K562 (cell line): Measurements from ENCODE around the gene ZNF582. TPM values are rescaled to one million over a fixed set of nuclear protein-coding genes. Genes with fewer than 3 reads are reported as not detected.

Experiments used
- CBX3 ChIP-seq, 2 experiments: IDR thresholded peaks; 1 replicate in 1 of 2; 2 replicates in 1 of 2; pipeline ENCODE4 v1.6.1; 2012; ENCODE audit warnings: inconsistent platforms in 2 of 2, low read length in 2 of 2, borderline replicate concordance in 1 of 2, control low read depth in 1 of 2
- ILK ChIP-seq: fragments of 450-650 bp; IDR thresholded peaks from 2 replicates; pipeline ENCODE4 v1.6.1; 2016; ENCODE audit warnings: missing genetic modification characterization, low read depth, mild to moderate bottlenecking, missing compliant biosample characterization, moderate library complexity, borderline replicate concordance
- KHSRP ChIP-seq: fragments of 450-650 bp; IDR thresholded peaks from 2 replicates; pipeline ENCODE4 v1.6.1; 2017
- MNT ChIP-seq, 2 experiments: fragments of 450-650 bp; conservative IDR thresholded peaks; 2 replicates each; pipeline ENCODE4 v1.6.1; 2017; ENCODE audit warnings: mild to moderate bottlenecking in 2 of 2, moderate library complexity in 2 of 2
- SMAD1 ChIP-seq: fragments of 150-350 bp; IDR thresholded peaks from 2 replicates; pipeline ENCODE4 v1.6.1; 2014; ENCODE audit warnings: low read length, low read depth; ENCODE audit not compliant: partially characterized antibody
- SMC3 ChIP-seq: conservative IDR thresholded peaks from 2 replicates; pipeline ENCODE4 v1.6.1; 2011; ENCODE audit warnings: low read depth, low read length, improper control_type of control experiment; ENCODE audit not compliant: insufficient read depth
- TCFL5 ChIP-seq: fragments of 250-450 bp; sonication (Bioruptor Pico); conservative IDR thresholded peaks from 2 replicates; pipeline ENCODE4 v1.6.1; 2021; ENCODE audit warnings: mild to moderate bottlenecking, moderate library complexity, matching md5 sums
- TRIM24 ChIP-seq, 2 experiments: fragments of 450-650 bp; IDR thresholded peaks; 2 replicates each; pipeline ENCODE4 v1.6.1; 2016
- polyA plus RNA-seq, 8 experiments: library from polyadenylated mRNA; depleted of rRNA in 4 of 8; stranded (reverse) in 5 of 8; unstranded in 3 of 8; fragments of >200 nt; fragmentation: Nextera tagmentation in 2 of 8; fragmentation: Illumina TruSeq in 1 of 8; extraction: Ambion mirVana in 2 of 8; extraction: Trizol in 1 of 8; gene quantifications; 2 replicates each; pipeline versions ENCODE4 v1.2.1 to v1.2.3, GENCODE V29; 2011 to 2014; ENCODE audit warnings: inconsistent platforms in 1 of 8, missing spikeins in 1 of 8
- total RNA-seq, 7 experiments: library from RNA; depleted of rRNA in 6 of 7; stranded (reverse); fragments of >200 nt in 6 of 7; fragmentation: Illumina TruSeq in 2 of 7; extraction: Trizol in 2 of 7; gene quantifications; 2 replicates each; pipeline versions ENCODE4 v1.2.1 to v1.2.3, GENCODE V29; 2011 to 2021; ENCODE audit warnings: low replicate concordance in 1 of 7
- TF ChIP-seq, protein P1 (sequence below), 2 experiments: fragments of 450-650 bp; formaldehyde crosslinking in 1 of 2; IDR thresholded peaks; 2 replicates each; pipeline versions ENCODE4 v1.4.0 to v1.6.1; 2014 to 2020; ENCODE audit warnings: mild to moderate bottlenecking in 2 of 2, borderline replicate concordance in 1 of 2, low read depth in 1 of 2
- TF ChIP-seq, protein P2 (sequence below): sonication (generic); formaldehyde crosslinking; IDR thresholded peaks from 2 replicates; pipeline ENCODE4 v1.8.1; 2023; ENCODE audit warnings: mild to moderate bottlenecking, missing genetic modification reagents
- TF ChIP-seq, protein P3 (sequence below): fragments of 450-650 bp; formaldehyde crosslinking; IDR thresholded peaks from 2 replicates; pipeline ENCODE4 v1.4.0; 2020; ENCODE audit warnings: mild to moderate bottlenecking, moderate library complexity

Gene ZNF582
- total and polyA plus RNA-seq, 9 of the 15 experiments (the other 6 are each of a cell fraction or from before 2014, with no cell fraction given): 0.72 to 3.3 (median 1.6) TPM

GRCh38 chr19:56350416-56351045 lies 42.8 kb downstream of the ZNF582 start (continued):
- TF ChIP-seq, protein P1, sequence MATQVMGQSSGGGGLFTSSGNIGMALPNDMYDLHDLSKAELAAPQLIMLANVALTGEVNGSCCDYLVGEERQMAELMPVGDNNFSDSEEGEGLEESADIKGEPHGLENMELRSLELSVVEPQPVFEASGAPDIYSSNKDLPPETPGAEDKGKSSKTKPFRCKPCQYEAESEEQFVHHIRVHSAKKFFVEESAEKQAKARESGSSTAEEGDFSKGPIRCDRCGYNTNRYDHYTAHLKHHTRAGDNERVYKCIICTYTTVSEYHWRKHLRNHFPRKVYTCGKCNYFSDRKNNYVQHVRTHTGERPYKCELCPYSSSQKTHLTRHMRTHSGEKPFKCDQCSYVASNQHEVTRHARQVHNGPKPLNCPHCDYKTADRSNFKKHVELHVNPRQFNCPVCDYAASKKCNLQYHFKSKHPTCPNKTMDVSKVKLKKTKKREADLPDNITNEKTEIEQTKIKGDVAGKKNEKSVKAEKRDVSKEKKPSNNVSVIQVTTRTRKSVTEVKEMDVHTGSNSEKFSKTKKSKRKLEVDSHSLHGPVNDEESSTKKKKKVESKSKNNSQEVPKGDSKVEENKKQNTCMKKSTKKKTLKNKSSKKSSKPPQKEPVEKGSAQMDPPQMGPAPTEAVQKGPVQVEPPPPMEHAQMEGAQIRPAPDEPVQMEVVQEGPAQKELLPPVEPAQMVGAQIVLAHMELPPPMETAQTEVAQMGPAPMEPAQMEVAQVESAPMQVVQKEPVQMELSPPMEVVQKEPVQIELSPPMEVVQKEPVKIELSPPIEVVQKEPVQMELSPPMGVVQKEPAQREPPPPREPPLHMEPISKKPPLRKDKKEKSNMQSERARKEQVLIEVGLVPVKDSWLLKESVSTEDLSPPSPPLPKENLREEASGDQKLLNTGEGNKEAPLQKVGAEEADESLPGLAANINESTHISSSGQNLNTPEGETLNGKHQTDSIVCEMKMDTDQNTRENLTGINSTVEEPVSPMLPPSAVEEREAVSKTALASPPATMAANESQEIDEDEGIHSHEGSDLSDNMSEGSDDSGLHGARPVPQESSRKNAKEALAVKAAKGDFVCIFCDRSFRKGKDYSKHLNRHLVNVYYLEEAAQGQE (IDR thresholded peaks at IDR 0.05; ENCODE audit: borderline replicate concordance): peak; percentile 65; the same call in 1 of the 2 replicates
- TF ChIP-seq, protein P1 (CRISPR knock-in tag; IDR thresholded peaks at IDR 0.05; ENCODE audit: low read depth): no peak
- peak in 1 of 2 experiments; percentile 77; a peak in 1 of 3 replicates for TF ChIP-seq CBX3 (IDR thresholded peaks at IDR 0.05; ENCODE audit: borderline replicate concordance in 1 of 2, low read length in 2 of 2)
- no peak for TF ChIP-seq SMAD1
- TF ChIP-seq, protein P2, sequence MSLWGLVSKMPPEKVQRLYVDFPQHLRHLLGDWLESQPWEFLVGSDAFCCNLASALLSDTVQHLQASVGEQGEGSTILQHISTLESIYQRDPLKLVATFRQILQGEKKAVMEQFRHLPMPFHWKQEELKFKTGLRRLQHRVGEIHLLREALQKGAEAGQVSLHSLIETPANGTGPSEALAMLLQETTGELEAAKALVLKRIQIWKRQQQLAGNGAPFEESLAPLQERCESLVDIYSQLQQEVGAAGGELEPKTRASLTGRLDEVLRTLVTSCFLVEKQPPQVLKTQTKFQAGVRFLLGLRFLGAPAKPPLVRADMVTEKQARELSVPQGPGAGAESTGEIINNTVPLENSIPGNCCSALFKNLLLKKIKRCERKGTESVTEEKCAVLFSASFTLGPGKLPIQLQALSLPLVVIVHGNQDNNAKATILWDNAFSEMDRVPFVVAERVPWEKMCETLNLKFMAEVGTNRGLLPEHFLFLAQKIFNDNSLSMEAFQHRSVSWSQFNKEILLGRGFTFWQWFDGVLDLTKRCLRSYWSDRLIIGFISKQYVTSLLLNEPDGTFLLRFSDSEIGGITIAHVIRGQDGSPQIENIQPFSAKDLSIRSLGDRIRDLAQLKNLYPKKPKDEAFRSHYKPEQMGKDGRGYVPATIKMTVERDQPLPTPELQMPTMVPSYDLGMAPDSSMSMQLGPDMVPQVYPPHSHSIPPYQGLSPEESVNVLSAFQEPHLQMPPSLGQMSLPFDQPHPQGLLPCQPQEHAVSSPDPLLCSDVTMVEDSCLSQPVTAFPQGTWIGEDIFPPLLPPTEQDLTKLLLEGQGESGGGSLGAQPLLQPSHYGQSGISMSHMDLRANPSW (CRISPR knock-in tag): no peak
- peak; percentile 55 for TF ChIP-seq SMC3
- TF ChIP-seq ILK (tag): no peak
- no peak for TF ChIP-seq KHSRP
- no peak for TF ChIP-seq TRIM24 (IDR thresholded peaks at IDR 0.05)
- TF ChIP-seq MNT (conservative IDR thresholded peaks at IDR 0.05): 0 out of 4 replicates have a peak, but pooled peaks of 1 of the 2 experiments have one; percentile 12
- TF ChIP-seq, protein P3, sequence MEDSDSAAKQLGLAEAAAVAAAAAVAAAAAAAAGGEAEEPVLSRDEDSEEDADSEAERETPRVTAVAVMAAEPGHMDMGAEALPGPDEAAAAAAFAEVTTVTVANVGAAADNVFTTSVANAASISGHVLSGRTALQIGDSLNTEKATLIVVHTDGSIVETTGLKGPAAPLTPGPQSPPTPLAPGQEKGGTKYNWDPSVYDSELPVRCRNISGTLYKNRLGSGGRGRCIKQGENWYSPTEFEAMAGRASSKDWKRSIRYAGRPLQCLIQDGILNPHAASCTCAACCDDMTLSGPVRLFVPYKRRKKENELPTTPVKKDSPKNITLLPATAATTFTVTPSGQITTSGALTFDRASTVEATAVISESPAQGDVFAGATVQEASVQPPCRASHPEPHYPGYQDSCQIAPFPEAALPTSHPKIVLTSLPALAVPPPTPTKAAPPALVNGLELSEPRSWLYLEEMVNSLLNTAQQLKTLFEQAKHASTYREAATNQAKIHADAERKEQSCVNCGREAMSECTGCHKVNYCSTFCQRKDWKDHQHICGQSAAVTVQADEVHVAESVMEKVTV: peak; percentile 35; the same call in 1 of the 2 replicates
- TF ChIP-seq TCFL5 (CRISPR knock-in tag): no peak
